GM23248 (cell line): ENCODE measurements around the gene ASB13.

Experiments used
- EZH2 ChIP-seq: fragments of 200-600 bp; sonication (generic); IDR thresholded peaks from 2 replicates; pipeline ENCODE4 v1.6.1; 2018; ENCODE audit warnings: antibody characterized with exemption, mild to moderate bottlenecking; ENCODE audit not compliant: insufficient read depth, poor library complexity, severe bottlenecking
- EZH2phosphoT487 ChIP-seq: fragments of 200-600 bp; sonication (generic); IDR thresholded peaks from 2 replicates; pipeline ENCODE4 v1.6.1; 2018; ENCODE audit warnings: antibody characterized with exemption, moderate library complexity, mild to moderate bottlenecking, low read depth; ENCODE audit not compliant: insufficient read depth

DNA sequence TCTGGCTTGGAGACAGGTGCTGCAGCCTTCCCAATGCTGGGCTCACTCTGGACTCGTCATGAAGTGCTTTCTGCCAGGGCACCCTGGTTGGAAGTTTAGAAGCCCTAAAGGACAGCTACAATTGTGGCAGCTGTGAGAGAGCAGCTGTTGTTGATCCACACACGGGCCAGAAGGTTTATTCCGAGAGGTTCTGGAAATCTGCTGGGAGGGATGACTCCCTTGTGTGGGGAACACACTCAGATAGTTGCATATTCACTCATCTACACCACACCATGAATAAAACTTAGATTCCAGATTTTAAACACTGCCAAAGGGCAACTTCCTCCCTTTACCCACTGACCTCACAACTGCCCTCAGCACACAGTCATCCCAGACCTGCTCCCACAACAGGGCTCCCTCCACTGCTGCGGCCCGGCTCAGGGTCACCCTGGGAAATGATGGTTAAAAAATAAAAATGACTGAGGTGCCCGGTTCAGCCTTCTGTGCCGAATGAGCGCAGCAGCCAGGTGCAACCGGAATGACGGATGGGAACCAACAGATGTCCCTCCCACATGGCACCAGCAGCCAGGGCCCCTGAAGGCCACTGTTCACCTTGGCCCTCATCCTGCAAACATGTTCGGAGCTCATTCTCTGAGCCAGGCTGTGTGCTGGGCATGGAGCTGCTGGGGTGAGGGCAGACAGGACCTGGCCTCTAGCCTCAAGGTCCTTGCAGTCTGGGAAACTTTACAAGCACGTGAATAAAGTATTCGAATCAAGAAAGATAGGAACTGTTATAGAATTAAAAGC lies 40.2 kb downstream of the ASB13 start:
- TF ChIP-seq EZH2phosphoT487 (no peak), EZH2 (no peak)
